ENCODE results near the gene DGCR2.

Gene DGCR2

GRCh38 chr22:19126309-19127273, 4.4 kb upstream of the DGCR2 start:
- no peak for DNase-seq

GRCh38 chr22:19125474-19126308, 3.5 kb upstream of the DGCR2 start:
- DNase-seq = no peak

GRCh38 chr22:19125011-19125410, 2.8 kb upstream of the DGCR2 start:
- DNase-seq = no peak

- DNase-seq = no peak
Measured at GRCh38 chr22:19124377-19124776, 2.2 kb upstream of the DGCR2 start.

- DNase-seq = no peak
Measured at GRCh38 chr22:19123936-19124335, 1.7 kb upstream of the DGCR2 start.

- peak; percentile 61 for DNase-seq
Measured at GRCh38 chr22:19122752-19123492, 710 bp upstream of the DGCR2 start.

- DNase-seq = peak; percentile 62
Measured at GRCh38 chr22:19121631-19122142, 525 bp downstream of the DGCR2 start.

GRCh38 chr22:19120829-19121630, 1.2 kb downstream of the DGCR2 start:
- no peak for DNase-seq

GRCh38 chr22:19119949-19120348, 2.3 kb downstream of the DGCR2 start:
- no peak for DNase-seq

- DNase-seq = no peak
Measured at GRCh38 chr22:19118329-19118880, 3.8 kb downstream of the DGCR2 start.

GRCh38 chr22:19117111-19117512, 5.1 kb downstream of the DGCR2 start:
- DNase-seq = no peak

- peak; percentile 49 for DNase-seq
Measured at GRCh38 chr22:19115628-19116027, 6.6 kb downstream of the DGCR2 start.

- DNase-seq = no peak
Measured at GRCh38 chr22:19114984-19115552, 7.1 kb downstream of the DGCR2 start.

GRCh38 chr22:19113429-19113828, 8.8 kb downstream of the DGCR2 start:
- DNase-seq = no peak

GRCh38 chr22:19111584-19111983, 10.6 kb downstream of the DGCR2 start:
- DNase-seq = no peak

- DNase-seq = peak; percentile 33
Measured at GRCh38 chr22:19111140-19111539, 11.1 kb downstream of the DGCR2 start.

GRCh38 chr22:19110646-19111045, 11.6 kb downstream of the DGCR2 start:
- DNase-seq = peak; percentile 48

- no peak for DNase-seq
Measured at GRCh38 chr22:19110064-19110458, 12.2 kb downstream of the DGCR2 start.

- DNase-seq = peak; percentile 97
Measured at GRCh38 chr22:19109198-19110063, 12.8 kb downstream of the DGCR2 start.

GRCh38 chr22:19108807-19109197, 13.4 kb downstream of the DGCR2 start:
- DNase-seq = peak; percentile 54
